ENCODE results near the gene SLC46A1. TPM values are rescaled to one million over a fixed set of nuclear protein-coding genes. Genes with fewer than 3 reads are reported as not detected.

SLC46A1 gene
- total RNA-seq, 1 donor from 2014 or later, result 7.4 TPM

GRCh38 chr17:28390141-28390540, 15.9 kb downstream of the SLC46A1 start:
- FAIRE-seq, result no peak
- H3K4me3 Mint-ChIP-seq (ENCODE audit: unreplicated experiment), result no peak overlapping the region

GRCh38 chr17:28388106-28388505, 17.9 kb downstream of the SLC46A1 start:
- peaks cover 5% of the 10 kb centered on the region for H3K9me3 Mint-ChIP-seq (ENCODE audit: unreplicated experiment)
- no peak overlapping the region for H2AFZ ChIP-seq (ENCODE audit: low read depth, low read length)
- peaks cover 28% of the 10 kb centered on the region for H3K36me3 Mint-ChIP-seq (ENCODE audit: low read depth, unreplicated experiment)
- no peak overlapping the region for H3K27ac Mint-ChIP-seq (ENCODE audit: unreplicated experiment)
- no peak overlapping the region for H3K9ac ChIP-seq (ENCODE audit: low read length)
- no peaks in the 10 kb centered on the region for H3K4me1 Mint-ChIP-seq (ENCODE audit: low read depth, unreplicated experiment)
- peaks cover 30% of the 10 kb centered on the region for H3K27me3 Mint-ChIP-seq (ENCODE audit: low read depth, unreplicated experiment)
- H3K4me1 ChIP-seq (ENCODE audit: insufficient read depth, low read length), result no peaks in the 10 kb centered on the region
- H3K27me3 ChIP-seq (ENCODE audit: insufficient read depth, low read length), result no peaks in the 10 kb centered on the region
- no peaks in the 10 kb centered on the region for H3K79me2 ChIP-seq (ENCODE audit: insufficient read depth, low read length)
- H3K36me3 ChIP-seq (ENCODE audit: insufficient read depth, low read length), result peaks cover 5% of the 10 kb centered on the region
- H3K9me3 ChIP-seq (ENCODE audit: insufficient read depth, low read depth, low read length), result no peaks in the 10 kb centered on the region
- H3K4me2 ChIP-seq (ENCODE audit: low read length), result no peak overlapping the region
- no peak overlapping the region for H3K27ac ChIP-seq (ENCODE audit: low read depth, low read length)
- no peak for TF ChIP-seq CTCF (IDR thresholded peaks at IDR 0.05; ENCODE audit: insufficient read depth, low read depth, low read length)
- no peak for TF ChIP-seq EZH2 (IDR thresholded peaks at IDR 0.05; ENCODE audit: insufficient read depth, low read length)
- DNase-seq (ENCODE audit: low read depth) (no peak), FAIRE-seq (no peak)
- no peak overlapping the region for H3K4me3 ChIP-seq (ENCODE audit: insufficient read depth, low read depth, low read length)
- peaks cover 8% of the 10 kb centered on the region for H4K20me1 ChIP-seq (ENCODE audit: insufficient read depth, low read length)
- no peak overlapping the region for H3K4me3 Mint-ChIP-seq (ENCODE audit: unreplicated experiment)

More at GRCh38 chr17:28390141-28390540, 15.9 kb downstream of the SLC46A1 start:
- Histone ChIP-seq H4K20me1 (ENCODE audit: insufficient read depth, low read length) (peaks cover 6% of the 10 kb centered on the region), H3K27me3 (ENCODE audit: insufficient read depth, low read length) (no peaks in the 10 kb centered on the region), H3K4me3 (ENCODE audit: insufficient read depth, low read depth, low read length) (no peak overlapping the region), H3K36me3 (ENCODE audit: insufficient read depth, low read length) (peaks cover 5% of the 10 kb centered on the region), H3K9ac (ENCODE audit: low read length) (no peak overlapping the region), H3K4me2 (ENCODE audit: low read length) (no peak overlapping the region), H3K4me1 (ENCODE audit: insufficient read depth, low read length) (peaks cover 9% of the 10 kb centered on the region), H2AFZ (ENCODE audit: low read depth, low read length) (no peak overlapping the region), H3K27ac (ENCODE audit: low read depth, low read length) (no peak overlapping the region), H3K9me3 (ENCODE audit: insufficient read depth, low read depth, low read length) (no peaks in the 10 kb centered on the region), H3K79me2 (ENCODE audit: insufficient read depth, low read length) (no peaks in the 10 kb centered on the region)
- TF ChIP-seq CTCF (IDR thresholded peaks at IDR 0.05; ENCODE audit: insufficient read depth, low read depth, low read length) (no peak), EZH2 (IDR thresholded peaks at IDR 0.05; ENCODE audit: insufficient read depth, low read length) (no peak)
- Mint-ChIP-seq H3K9me3 (ENCODE audit: unreplicated experiment) (no peaks in the 10 kb centered on the region), H3K4me1 (ENCODE audit: low read depth, unreplicated experiment) (peaks cover 13% of the 10 kb centered on the region), H3K27ac (ENCODE audit: unreplicated experiment) (no peak overlapping the region), H3K27me3 (ENCODE audit: low read depth, unreplicated experiment) (peaks cover 13% of the 10 kb centered on the region), H3K36me3 (ENCODE audit: low read depth, unreplicated experiment) (peaks cover 21% of the 10 kb centered on the region)
- DNase-seq (ENCODE audit: low read depth), result no peak

- H3K36me3 Mint-ChIP-seq (ENCODE audit: low read depth, unreplicated experiment), result peaks cover 37% of the 10 kb centered on the region
- Histone ChIP-seq H3K4me1 (ENCODE audit: insufficient read depth, low read length) (peaks cover 2% of the 10 kb centered on the region), H3K27ac (ENCODE audit: low read depth, low read length) (no peak overlapping the region), H3K36me3 (ENCODE audit: insufficient read depth, low read length) (peaks cover 5% of the 10 kb centered on the region), H3K4me2 (ENCODE audit: low read length) (no peak overlapping the region), H3K9me3 (ENCODE audit: insufficient read depth, low read depth, low read length) (no peaks in the 10 kb centered on the region), H4K20me1 (ENCODE audit: insufficient read depth, low read length) (peaks cover 19% of the 10 kb centered on the region), H3K9ac (ENCODE audit: low read length) (no peak overlapping the region), H3K27me3 (ENCODE audit: insufficient read depth, low read length) (no peaks in the 10 kb centered on the region), H2AFZ (ENCODE audit: low read depth, low read length) (no peak overlapping the region), H3K79me2 (ENCODE audit: insufficient read depth, low read length) (no peaks in the 10 kb centered on the region), H3K4me3 (ENCODE audit: insufficient read depth, low read depth, low read length) (no peak overlapping the region)
- DNase-seq (ENCODE audit: low read depth) (no peak), FAIRE-seq (no peak)
- H3K27me3 Mint-ChIP-seq (ENCODE audit: low read depth, unreplicated experiment), result peaks cover 47% of the 10 kb centered on the region
- H3K4me3 Mint-ChIP-seq (ENCODE audit: unreplicated experiment), result no peak overlapping the region
- H3K4me1 Mint-ChIP-seq (ENCODE audit: low read depth, unreplicated experiment), result no peaks in the 10 kb centered on the region
- TF ChIP-seq CTCF (IDR thresholded peaks at IDR 0.05; ENCODE audit: insufficient read depth, low read depth, low read length), result no peak
- TF ChIP-seq EZH2 (IDR thresholded peaks at IDR 0.05; ENCODE audit: insufficient read depth, low read length), result no peak
- H3K27ac Mint-ChIP-seq (ENCODE audit: unreplicated experiment), result no peak overlapping the region
- peaks cover 5% of the 10 kb centered on the region for H3K9me3 Mint-ChIP-seq (ENCODE audit: unreplicated experiment)
Measured at GRCh38 chr17:28386391-28386790, 19.6 kb downstream of the SLC46A1 start.
